Stimulated activated CD8-positive, alpha-beta memory T cell treated with anti-CD3 and anti-CD28 coated beads, Interleukin-4, amount 100 ng/mL, for 1 hour (primary cell): ENCODE measurements around the gene HDAC2.
"Not testable (repeated sequence)": the region's sequence is repeated elsewhere in the genome, so short reads cannot be mapped to it uniquely, and the experiment has no call there.

ENCODE experiments used
- DNase-seq, 2 donors: peaks; one replicate each; pipeline ENCODE4 v3.0.0-alpha.2; 2020; ENCODE audit warnings: low read depth in 2 of 2, low spot score in 1 of 2

HDAC2 gene

GRCh38 chr6:113910285-113910684, 60.7 kb downstream of the HDAC2 start:
- not testable (repeated sequence) for DNase-seq

GRCh38 chr6:113909224-113909856, 61.6 kb downstream of the HDAC2 start:
- no peak for DNase-seq

- DNase-seq: no peak
These were observed 62.1 kb downstream of the HDAC2 start for GRCh38 chr6:113908801-113909200.

GRCh38 chr6:113907102-113907815, 63.7 kb downstream of the HDAC2 start:
- no peak for DNase-seq

GRCh38 chr6:113903666-113904330, 67.2 kb downstream of the HDAC2 start:
- no peak for DNase-seq

- DNase-seq: no peak
These were observed 69.5 kb downstream of the HDAC2 start for GRCh38 chr6:113901482-113901881.

- DNase-seq: no peak
These were observed 76.0 kb downstream of the HDAC2 start for GRCh38 chr6:113894712-113895674.

- DNase-seq: no peak
These were observed 77.1 kb downstream of the HDAC2 start for GRCh38 chr6:113893866-113894265.

GRCh38 chr6:113893451-113893850, 77.5 kb downstream of the HDAC2 start:
- DNase-seq: no peak

- DNase-seq: no peak
These were observed 81.9 kb downstream of the HDAC2 start for GRCh38 chr6:113888956-113889630.

- no peak for DNase-seq
These were observed 82.5 kb downstream of the HDAC2 start for GRCh38 chr6:113888493-113888892.

- DNase-seq: no peak
These were observed 84.4 kb downstream of the HDAC2 start for GRCh38 chr6:113886512-113886911.

- no peak for DNase-seq
These were observed 86.9 kb downstream of the HDAC2 start for GRCh38 chr6:113884011-113884410.
